GM12892 (cell line): ENCODE data around the gene RASL10A.

ENCODE experiments used
- POLR2A ChIP-seq: IDR thresholded peaks from 2 replicates; pipeline ENCODE4 v1.6.1; 2011; ENCODE audit warnings: low read depth, low read length, control low read depth
- TAF1 ChIP-seq: IDR thresholded peaks from 2 replicates; pipeline ENCODE4 v1.6.1; 2011; ENCODE audit warnings: low read depth, mild to moderate bottlenecking, control low read depth, low read length, borderline replicate concordance

- TF ChIP-seq POLR2A (no peak), TAF1 (no peak)
These were observed 10.4 kb upstream of the RASL10A start for GRCh38 chr22:29325785-29326315.
